ENCODE data around the gene ZNF543.
"Not testable (repeated sequence)": the region's sequence is repeated elsewhere in the genome, so short reads cannot be mapped to it uniquely, and the experiment has no call there.

GRCh38 chr19:57278481-57278880 lies 41.8 kb upstream of the ZNF543 start:
- not testable (repeated sequence) for TF ChIP-seq CTCF (IDR thresholded peaks at IDR 0.05; ENCODE audit: low read length); EZH2 (IDR thresholded peaks at IDR 0.05; ENCODE audit: borderline replicate concordance, low read length)

All from OCI-LY1 (cell line).